A673 (cell line): ENCODE measurements around the gene RASA3. TPM values are rescaled to one million over a fixed set of nuclear protein-coding genes. Genes with fewer than 3 reads are reported as not detected.

Experiments
- BruUV-seq: library from RNA; stranded (reverse); fragments of 400-500 nt; replicated peaks from 2 replicates; lab custom pipeline; 2021; lab: Mats Ljungman, UMichigan
- CTCF ChIA-PET: fragments of 300-600 bp; sonication (Branson Sonifier 250); formaldehyde crosslinking; loops from one replicate; lab custom pipeline; 2022; ENCODE audit warnings: antibody characterized with exemption; lab: Charles Lee
- POLR2A ChIA-PET: fragments of 300-600 bp; sonication (Branson Sonifier 250); formaldehyde crosslinking; loops from one replicate; lab custom pipeline; 2022; ENCODE audit warnings: antibody characterized with exemption; ENCODE audit not compliant: low non-redundant PET; lab: Charles Lee
- DNase-seq: peaks from one replicate; pipeline ENCODE4 v3.0.0-alpha.2; 2015; ENCODE audit warnings: low spot score
- H3K27ac ChIP-seq: fragments of 200-600 bp; sonication (generic); 2 replicates; pipeline ENCODE4 v1.5.1; 2016; ENCODE audit warnings: mixed run types, low read depth, mild to moderate bottlenecking, mixed read lengths, antibody characterized with exemption, low read length; ENCODE audit not compliant: poor library complexity, severe bottlenecking
- H3K27me3 ChIP-seq: fragments of 200-600 bp; sonication (generic); replicated peaks from 2 replicates; pipeline ENCODE4 v1.6.1; 2017; ENCODE audit warnings: mixed run types, low read depth, mild to moderate bottlenecking, mixed read lengths, antibody characterized with exemption, low read length; ENCODE audit not compliant: insufficient read depth, poor library complexity
- H3K36me3 ChIP-seq: fragments of 200-600 bp; sonication (generic); 2 replicates; pipeline ENCODE4 v1.6.1; 2016; ENCODE audit warnings: mixed run types, mild to moderate bottlenecking, mixed read lengths, antibody characterized with exemption, low read length; ENCODE audit not compliant: insufficient read depth, poor library complexity, severe bottlenecking
- H3K4me1 ChIP-seq: fragments of 200-600 bp; sonication (generic); 2 replicates; pipeline ENCODE4 v1.6.1; 2017; ENCODE audit warnings: mixed run types, mild to moderate bottlenecking, mixed read lengths, antibody characterized with exemption, low read length; ENCODE audit not compliant: insufficient read depth, poor library complexity, severe bottlenecking
- H3K4me3 ChIP-seq: fragments of 200-600 bp; sonication (generic); 2 replicates; pipeline ENCODE4 v1.5.1; 2016; ENCODE audit warnings: low read depth, mixed run types, mild to moderate bottlenecking, mixed read lengths, low read length; ENCODE audit not compliant: poor library complexity, severe bottlenecking
- H3K9me3 ChIP-seq: fragments of 200-600 bp; sonication (generic); 2 replicates; pipeline ENCODE4 v1.6.1; 2016; ENCODE audit warnings: mixed run types, low read depth, mild to moderate bottlenecking, mixed read lengths, antibody characterized with exemption, low read length; ENCODE audit not compliant: poor library complexity, severe bottlenecking
- EZH2 ChIP-seq: fragments of 200-600 bp; sonication (generic); IDR thresholded peaks from 2 replicates; pipeline ENCODE4 v1.6.1; 2017; ENCODE audit warnings: borderline replicate concordance, low read depth, mild to moderate bottlenecking, mixed read lengths, antibody characterized with exemption, low read length; ENCODE audit not compliant: poor library complexity, severe bottlenecking
- intact Hi-C: fragments of 100-400 bp; cut with micrococcal nuclease; formaldehyde crosslinking; loops from one replicate; pipeline ENCODE4 v1.10.0; 2022; ENCODE audit not compliant: unreplicated experiment
- total RNA-seq: library from RNA; stranded (reverse); gene quantifications from 2 replicates; pipeline ENCODE4 v1.2.3, GENCODE V29; 2021
- TF ChIP-seq, protein P1 (sequence below): fragments of 300-800, 200-600 bp; sonication (generic); conservative IDR thresholded peaks from 2 replicates; pipeline ENCODE4 v1.5.1; 2017; ENCODE audit warnings: low read depth, mild to moderate bottlenecking, antibody characterized with exemption, low read length, moderate library complexity, mixed read lengths

The RASA3 gene
- total RNA-seq, 1 experiment from 2014 or later = 22.1 TPM

DNA sequence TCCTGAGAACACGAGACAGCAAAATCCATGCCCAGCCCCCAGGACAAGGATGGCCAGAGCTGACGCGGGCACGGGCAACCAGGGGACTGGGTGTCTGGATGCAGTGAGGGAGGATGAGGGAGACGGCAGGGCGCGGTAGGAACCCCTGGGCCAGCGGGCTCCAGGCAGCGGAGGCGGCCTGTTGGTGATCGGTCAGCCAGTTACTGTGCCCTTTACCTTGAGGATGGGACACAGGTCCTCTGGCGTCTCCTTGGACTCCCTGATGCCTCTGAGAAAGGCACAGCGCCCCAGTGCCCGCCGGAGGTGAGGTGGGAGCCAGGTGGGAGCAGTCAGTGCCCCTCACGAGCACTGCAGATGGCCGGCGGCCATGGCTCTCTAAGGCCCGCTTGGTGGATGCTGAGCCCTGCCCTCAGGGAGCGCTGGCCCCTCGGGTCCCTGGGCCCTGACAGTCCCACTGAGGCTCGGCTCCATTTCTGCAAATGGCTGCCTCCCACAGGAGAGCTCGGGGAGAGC is 189.8 kb downstream of the RASA3 start:
- no peak overlapping the region for H3K4me3 ChIP-seq
- no peaks in the 10 kb centered on the region for H3K4me1 ChIP-seq
- TF ChIP-seq, protein P1, sequence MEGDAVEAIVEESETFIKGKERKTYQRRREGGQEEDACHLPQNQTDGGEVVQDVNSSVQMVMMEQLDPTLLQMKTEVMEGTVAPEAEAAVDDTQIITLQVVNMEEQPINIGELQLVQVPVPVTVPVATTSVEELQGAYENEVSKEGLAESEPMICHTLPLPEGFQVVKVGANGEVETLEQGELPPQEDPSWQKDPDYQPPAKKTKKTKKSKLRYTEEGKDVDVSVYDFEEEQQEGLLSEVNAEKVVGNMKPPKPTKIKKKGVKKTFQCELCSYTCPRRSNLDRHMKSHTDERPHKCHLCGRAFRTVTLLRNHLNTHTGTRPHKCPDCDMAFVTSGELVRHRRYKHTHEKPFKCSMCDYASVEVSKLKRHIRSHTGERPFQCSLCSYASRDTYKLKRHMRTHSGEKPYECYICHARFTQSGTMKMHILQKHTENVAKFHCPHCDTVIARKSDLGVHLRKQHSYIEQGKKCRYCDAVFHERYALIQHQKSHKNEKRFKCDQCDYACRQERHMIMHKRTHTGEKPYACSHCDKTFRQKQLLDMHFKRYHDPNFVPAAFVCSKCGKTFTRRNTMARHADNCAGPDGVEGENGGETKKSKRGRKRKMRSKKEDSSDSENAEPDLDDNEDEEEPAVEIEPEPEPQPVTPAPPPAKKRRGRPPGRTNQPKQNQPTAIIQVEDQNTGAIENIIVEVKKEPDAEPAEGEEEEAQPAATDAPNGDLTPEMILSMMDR = no peak
- TF ChIP-seq EZH2 = no peak
- intact Hi-C loops = no loop called here
- H3K27ac ChIP-seq = no peak overlapping the region
- H3K36me3 ChIP-seq = no peaks in the 10 kb centered on the region
- ChIA-PET CTCF (no interaction called here), POLR2A (no interaction called here)
- no TSS peak for BruUV-seq
- no peak for DNase-seq
- no peaks in the 10 kb centered on the region for H3K27me3 ChIP-seq
- no peaks in the 10 kb centered on the region for H3K9me3 ChIP-seq

DNA sequence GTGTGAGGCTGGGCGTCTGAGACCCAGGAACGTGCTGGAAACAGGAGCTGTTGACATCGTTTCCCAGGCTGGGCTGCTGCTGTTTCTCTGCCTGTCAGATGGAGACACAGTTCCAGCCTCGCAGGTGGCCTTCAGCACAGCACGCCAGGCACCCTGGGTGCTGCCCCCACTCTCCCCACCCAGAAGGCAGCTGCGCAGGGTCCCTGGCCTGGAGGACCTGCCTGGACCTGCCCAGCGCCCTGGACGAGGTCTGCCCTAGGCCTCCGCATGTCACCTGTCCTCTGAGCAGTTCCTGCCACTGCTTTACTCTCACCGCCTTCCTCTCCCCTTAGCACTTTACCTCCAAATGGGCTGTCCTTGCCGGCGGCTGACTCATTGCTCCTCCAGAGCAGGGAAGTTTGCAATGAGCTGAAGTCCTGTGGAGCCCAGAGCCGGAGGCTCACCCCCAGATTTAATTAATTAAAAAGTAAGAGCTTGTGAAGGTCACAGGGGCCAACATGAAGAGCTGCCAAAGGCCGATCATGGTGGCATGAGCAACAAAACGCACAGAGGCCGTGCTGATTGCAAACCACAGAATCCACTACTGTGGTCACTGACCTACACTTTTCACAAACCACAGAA is 190.7 kb downstream of the RASA3 start:
- DNase-seq = no peak
- ChIA-PET CTCF (no interaction called here), POLR2A (no interaction called here)
- intact Hi-C loops = no loop called here
- no peaks in the 10 kb centered on the region for H3K9me3 ChIP-seq
- no peaks in the 10 kb centered on the region for H3K36me3 ChIP-seq
- no peak for TF ChIP-seq EZH2
- TF ChIP-seq, protein P1 = no peak
- no peaks in the 10 kb centered on the region for H3K4me1 ChIP-seq
- H3K27ac ChIP-seq = no peak overlapping the region
- BruUV-seq = no TSS peak
- no peaks in the 10 kb centered on the region for H3K27me3 ChIP-seq
- H3K4me3 ChIP-seq = no peak overlapping the region

DNA sequence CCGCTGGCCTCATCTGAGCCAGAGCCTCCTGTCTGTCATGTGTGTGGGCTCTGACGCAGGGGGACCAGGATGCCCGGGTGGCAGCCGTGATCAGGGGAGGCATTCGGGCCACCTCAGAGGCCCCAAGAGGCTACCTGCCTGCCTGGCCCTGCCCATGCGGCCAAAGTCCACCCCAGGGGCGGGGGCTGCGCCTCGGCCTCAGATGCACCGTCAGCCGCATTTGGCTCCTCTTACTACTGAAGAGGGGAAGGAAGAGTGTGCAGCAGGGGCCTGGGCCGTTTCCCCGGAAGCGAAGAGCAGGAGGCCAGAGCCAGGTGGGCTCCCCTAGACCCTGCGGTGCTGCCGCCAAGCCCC is 192.5 kb downstream of the RASA3 start:
- Histone ChIP-seq H3K27me3 (no peaks in the 10 kb centered on the region), H3K4me1 (no peaks in the 10 kb centered on the region), H3K9me3 (no peaks in the 10 kb centered on the region), H3K27ac (no peak overlapping the region), H3K36me3 (no peaks in the 10 kb centered on the region), H3K4me3 (no peak overlapping the region)
- intact Hi-C loops = no loop called here
- no peak for DNase-seq
- TF ChIP-seq, protein P1 = no peak
- TF ChIP-seq EZH2 = no peak
- ChIA-PET CTCF (no interaction called here), POLR2A (no interaction called here)
- no TSS peak for BruUV-seq
